Heart left ventricle (tissue), 16 donors: ENCODE measurements around the gene PACS1. TPM values are rescaled to one million over a fixed set of nuclear protein-coding genes. Genes with fewer than 3 reads are reported as not detected.
A peak's percentile ranks its signal among the peaks of the same experiment; 100 is the strongest.

Source experiments
- ATAC-seq, 4 donors: fragments of 200-7000 bp; cut with Tn5 transposase; one replicate each; pipeline ENCODE4 v1.9.1; 2020 to 2022; ENCODE audit warnings: moderate library complexity in 4 of 4, mild to moderate bottlenecking in 3 of 4, moderate number of reproducible peaks in 1 of 4
- DNase-seq, 5 donors: peaks; one replicate each; pipeline ENCODE4 v3.0.0-alpha.2; 2020
- H3K27ac ChIP-seq, 12 donors: fragments of 200-600 bp; sonication (generic) in 4 of 12; one replicate each; pipeline versions ENCODE4 v1.5.0 to v1.8.0; 2016 to 2022; ENCODE audit warnings: mild to moderate bottlenecking in 2 of 12
- H3K27me3 ChIP-seq, 9 donors: fragments of 200-600 bp; sonication (generic) in 2 of 9; one replicate each; pipeline versions ENCODE4 v1.5.1 to v1.8.0; 2016 to 2022; ENCODE audit warnings: mild to moderate bottlenecking in 3 of 9
- H3K36me3 ChIP-seq, 9 donors: fragments of 200-600 bp; sonication (generic) in 2 of 9; one replicate each; pipeline versions ENCODE4 v1.5.0 to v1.8.0; 2018 to 2022; ENCODE audit warnings: mild to moderate bottlenecking in 2 of 9
- H3K4me1 ChIP-seq, 12 donors: fragments of 200-600 bp; sonication (generic) in 4 of 12; one replicate each; pipeline versions ENCODE4 v1.5.0 to v1.8.0; 2016 to 2022; ENCODE audit warnings: mild to moderate bottlenecking in 3 of 12
- H3K4me3 ChIP-seq, 12 donors: fragments of 200-600 bp; sonication (generic) in 4 of 12; one replicate each; pipeline versions ENCODE4 v1.5.0 to v1.8.0; 2017 to 2022; ENCODE audit warnings: mild to moderate bottlenecking in 9 of 12, moderate library complexity in 4 of 12
- H3K9me3 ChIP-seq, 12 donors: fragments of 200-600 bp; sonication (generic) in 4 of 12; one replicate each; pipeline versions ENCODE4 v1.5.0 to v1.8.0; 2016 to 2022; ENCODE audit warnings: mild to moderate bottlenecking in 1 of 12
- POLR2A ChIP-seq, 2 donors: fragments of 450-650 bp; IDR thresholded peaks; one replicate each; pipeline ENCODE4 v1.6.1; 2017; ENCODE audit warnings: antibody characterized with exemption in 2 of 2, mild to moderate bottlenecking in 2 of 2, moderate library complexity in 2 of 2
- WGBS, 4 donors: extraction: QIAGEN DNeasy Blood & Tissue Kit in 2 of 4; methylation state at CpG; one replicate each; pipeline versions ENCODE4 v1.1.5 to v1.1.7; 2013 to 2018; 5-methylcytosine and 5-hydroxymethylcytosine counted together
- intact Hi-C, 10 donors: fragments of 100-400 bp; cut with DNase I; formaldehyde crosslinking; loops; one replicate each; pipeline versions ENCODE4 v1.11.1 to v1.14.2; 2022
- polyA plus RNA-seq, 2 donors: library from polyadenylated mRNA; stranded (reverse); fragments of 200-250 nt; gene quantifications; one replicate each; pipeline ENCODE4 v1.2.3, GENCODE V29; 2013
- total RNA-seq, 9 donors: library from RNA; depleted of rRNA in 2 of 9; stranded (reverse); fragments of >200 nt in 2 of 9; fragmentation: NEBNext Ultra II Directional in 3 of 9; extraction: Animal tissue kit (Norgen Biotek cat#: 25700) in 3 of 9; gene quantifications; one replicate each; pipeline versions ENCODE4 v1.1.0 to v1.2.4, GENCODE V29; 2016 to 2023
- TF ChIP-seq, protein P1 (sequence below), 12 donors: fragments of 200-600 bp; sonication (generic) in 4 of 12; IDR thresholded peaks; one replicate each; pipeline versions ENCODE4 v1.5.0 to v1.8.0; 2018 to 2022; ENCODE audit warnings: antibody characterized with exemption in 12 of 12, mild to moderate bottlenecking in 5 of 12
- donor health status: ischemic (EF 13 %, LVEDD 7.1; RV severe dilation, severe dysfunction).
- donor health status: healthy with polysubstance abuse.
- donor health status: DM: no; HTN: yes; CAD: no.
- donor health status: DM: no; HTN: no; CAD: no.
- donor health status: ischemic (EF 25% LVEDD 6.9; RV normal size, moderate dysfunction).
- donor health status: ischemic (EF 25% LVEDD 5.7; RV mildly dilated, moderate dysfunction).
- donor health status: healthy.
- donor health status: DM: yes; HTN: yes; CAD: no.
- donor health status: ischemic (EF 35%, LVEDD 5.7; RV mildly dilated, moderate dysfunction).
- donor health status: nonischemic (EF 11% LVEDD 7.7; RV severe dilation, severe dysfunction).
- donor health status: DM: yes; HTN: yes; CAD: no.
- donor health status: PGD.
- donor health status: ischemic (EF 29% LVEDD 5.4; RV normal size, mild dysfunction).
- donor health status: nonischemic (EF 23%, LVEDD 6.1; RV moderate dilation, normal function).

Gene PACS1
- total and polyA plus RNA-seq, 11 donors, result 30.6 to 151 (median 89.8) TPM

DNA sequence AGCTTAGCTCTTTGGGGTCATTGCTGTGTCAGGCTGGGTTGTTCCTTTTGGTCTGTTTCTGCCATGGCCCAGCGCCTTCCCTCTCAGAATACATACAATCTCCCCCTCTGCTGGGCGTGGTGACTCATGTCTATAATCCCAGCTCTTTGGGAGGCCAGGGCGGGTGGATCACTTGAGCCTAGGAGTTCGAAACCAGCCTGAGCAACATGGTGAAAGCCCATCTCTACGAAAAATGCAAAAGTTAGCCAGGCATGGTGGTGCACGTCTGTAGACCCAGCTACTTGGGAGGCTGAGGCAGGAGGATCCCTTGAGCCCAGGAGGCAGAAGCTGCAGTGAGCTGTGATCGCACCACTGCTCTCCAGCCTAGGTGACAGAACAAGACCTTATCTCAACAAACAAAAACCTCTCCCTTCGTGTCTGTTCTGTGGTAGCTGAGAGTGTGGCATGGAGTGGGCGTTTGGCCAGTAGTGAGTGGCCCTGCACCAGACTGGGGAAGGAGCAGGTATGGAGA, 151.7 kb downstream of the PACS1 start:
- no peaks in the 10 kb centered on the region for H3K9me3 ChIP-seq
- no peak overlapping the region for H3K4me3 ChIP-seq
- no peaks in the 10 kb centered on the region for H3K27me3 ChIP-seq
- intact Hi-C loops, result loop anchor here (1.0 to 10.0 kb wide), 5 partner anchors 37 to 63 kb away; partner anchors contain the start of gene YIF1A (in 5 of the 10)
- no peak for TF ChIP-seq POLR2A (IDR thresholded peaks at IDR 0.05)
- TF ChIP-seq, protein P1, sequence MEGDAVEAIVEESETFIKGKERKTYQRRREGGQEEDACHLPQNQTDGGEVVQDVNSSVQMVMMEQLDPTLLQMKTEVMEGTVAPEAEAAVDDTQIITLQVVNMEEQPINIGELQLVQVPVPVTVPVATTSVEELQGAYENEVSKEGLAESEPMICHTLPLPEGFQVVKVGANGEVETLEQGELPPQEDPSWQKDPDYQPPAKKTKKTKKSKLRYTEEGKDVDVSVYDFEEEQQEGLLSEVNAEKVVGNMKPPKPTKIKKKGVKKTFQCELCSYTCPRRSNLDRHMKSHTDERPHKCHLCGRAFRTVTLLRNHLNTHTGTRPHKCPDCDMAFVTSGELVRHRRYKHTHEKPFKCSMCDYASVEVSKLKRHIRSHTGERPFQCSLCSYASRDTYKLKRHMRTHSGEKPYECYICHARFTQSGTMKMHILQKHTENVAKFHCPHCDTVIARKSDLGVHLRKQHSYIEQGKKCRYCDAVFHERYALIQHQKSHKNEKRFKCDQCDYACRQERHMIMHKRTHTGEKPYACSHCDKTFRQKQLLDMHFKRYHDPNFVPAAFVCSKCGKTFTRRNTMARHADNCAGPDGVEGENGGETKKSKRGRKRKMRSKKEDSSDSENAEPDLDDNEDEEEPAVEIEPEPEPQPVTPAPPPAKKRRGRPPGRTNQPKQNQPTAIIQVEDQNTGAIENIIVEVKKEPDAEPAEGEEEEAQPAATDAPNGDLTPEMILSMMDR (IDR thresholded peaks at IDR 0.05), result no peak
- peaks cover 0 to 74% (median 62%) of the 10 kb centered on the region in 9 donors for H3K36me3 ChIP-seq
- DNase-seq, result no peak
- 83 to 88% (median 85%) methylated on average over 9 of the region's 9 CpGs for WGBS, 4 donors
- no peak for ATAC-seq
- peaks cover 0 to 7% (median 0%) of the 10 kb centered on the region in 12 donors for H3K4me1 ChIP-seq
- no peak overlapping the region for H3K27ac ChIP-seq

GRCh38 chr11:66222358-66223149, 152.5 kb downstream of the PACS1 start:
- Histone ChIP-seq H3K4me1 (peaks cover 0 to 7% (median 0%) of the 10 kb centered on the region in 12 donors), H3K27ac (no peak overlapping the region), H3K4me3 (peak overlapping the region in 1 of 12 donors; percentile 16), H3K27me3 (no peaks in the 10 kb centered on the region), H3K36me3 (peaks cover 0 to 73% (median 59%) of the 10 kb centered on the region in 9 donors), H3K9me3 (no peaks in the 10 kb centered on the region)
- peak; percentile 86 to 92 (median 89) for DNase-seq
- intact Hi-C loops, result loop anchor here (1.0 to 10.0 kb wide), 5 partner anchors 36 to 62 kb away; partner anchors contain the start of gene YIF1A (in 5 of the 10)
- ATAC-seq, result peak; percentile 74 to 90 (median 86)
- TF ChIP-seq, protein P1 (IDR thresholded peaks at IDR 0.05), result peak; percentile 98 to 100 (median 99)
- TF ChIP-seq POLR2A (IDR thresholded peaks at IDR 0.05), result no peak
- WGBS, 4 donors, result 25 to 27% (median 26%) methylated on average over 21 of the region's 21 CpGs

DNA sequence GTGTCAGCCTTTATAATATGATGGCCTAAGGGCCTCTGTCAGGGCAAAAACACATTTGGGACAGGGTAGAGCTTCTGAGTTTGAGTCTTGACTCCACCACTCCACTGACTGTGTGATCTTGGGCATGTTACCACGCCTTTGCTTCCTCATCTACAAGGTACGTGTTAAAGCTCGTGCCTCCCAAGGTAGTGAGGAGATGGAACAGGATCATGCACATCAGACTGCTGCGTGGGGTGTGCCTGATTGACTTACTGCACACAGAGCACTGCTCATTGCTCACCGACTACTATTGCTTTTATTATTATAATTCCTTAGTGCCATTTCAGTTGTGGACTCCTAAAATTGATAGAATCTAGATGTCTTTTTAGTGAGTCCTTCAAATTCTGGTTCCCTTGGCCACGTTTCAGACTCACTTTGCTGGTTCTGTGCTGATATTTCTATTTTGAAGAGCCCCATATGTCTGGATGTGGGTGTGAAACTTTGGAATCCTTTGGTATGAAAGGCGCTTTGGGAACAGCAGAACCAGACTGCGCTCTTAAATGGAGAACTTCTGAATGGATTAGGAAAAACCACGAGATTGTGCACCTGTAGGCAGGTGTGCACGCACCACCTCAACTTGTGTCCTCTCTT, 154.3 kb downstream of the PACS1 start:
- 85 to 92% (median 90%) methylated on average over 10 of the region's 10 CpGs for WGBS, 4 donors
- intact Hi-C loops, result loop anchor here in 5 of 10 donors (10.0 kb wide), 1 partner anchor 60 kb away; the partner anchor contains the start of gene YIF1A (in 5 of the 5)

More for the DNA sequence above, 154.3 kb downstream of the PACS1 start:
- Histone ChIP-seq H3K9me3 (no peaks in the 10 kb centered on the region), H3K36me3 (peaks cover 0 to 71% (median 58%) of the 10 kb centered on the region in 9 donors), H3K27ac (no peak overlapping the region), H3K27me3 (no peaks in the 10 kb centered on the region), H3K4me1 (peaks cover 0 to 7% (median 0%) of the 10 kb centered on the region in 12 donors), H3K4me3 (no peak overlapping the region)
- ATAC-seq (no peak), DNase-seq (no peak)
- TF ChIP-seq, protein P1 (IDR thresholded peaks at IDR 0.05), result no peak
- no peak for TF ChIP-seq POLR2A (IDR thresholded peaks at IDR 0.05)
